ENCODE data around the gene CELF3. TPM values are rescaled to one million over a fixed set of nuclear protein-coding genes. Genes with fewer than 3 reads are reported as not detected.

CELF3 gene
- total and polyA plus RNA-seq, 2 of the 13 experiments (the other 11 are each of a cell fraction or from before 2014, with no cell fraction given), result not detected

- TF ChIP-seq TFE3 (CRISPR knock-in tag; IDR thresholded peaks at IDR 0.05), result no peak
- no peak for TF ChIP-seq ATF4 (CRISPR knock-in tag; IDR thresholded peaks at IDR 0.05)
- TF ChIP-seq ZNF687 (CRISPR knock-in tag; IDR thresholded peaks at IDR 0.05), result peak; percentile 68
- TF ChIP-seq RAD51 (IDR thresholded peaks at IDR 0.05; ENCODE audit: borderline replicate concordance), result no peak
- 0 out of 2 replicates have a peak, but pooled peaks have one; percentile 19 for TF ChIP-seq TFDP2 (CRISPR knock-in tag; IDR thresholded peaks at IDR 0.05)
- no peak for TF ChIP-seq NKX3-1 (CRISPR knock-in tag; IDR thresholded peaks at IDR 0.05)
- peak; percentile 58; the same call in 1 of the 2 replicates for TF ChIP-seq SOX5 (CRISPR knock-in tag; IDR thresholded peaks at IDR 0.05; ENCODE audit: borderline replicate concordance)
- peak; percentile 47 to 82; a peak in 3 of 4 replicates for TF ChIP-seq NR2F1 (CRISPR knock-in tag; IDR thresholded peaks at IDR 0.05)
- TF ChIP-seq TARDBP (CRISPR knock-in tag; IDR thresholded peaks at IDR 0.05), result peak; percentile 54; the same call in 1 of the 2 replicates
- no peak for TF ChIP-seq PLSCR1 (CRISPR knock-in tag; IDR thresholded peaks at IDR 0.05; ENCODE audit: borderline replicate concordance)
- TF ChIP-seq REPIN1 (CRISPR knock-in tag; IDR thresholded peaks at IDR 0.05; ENCODE audit: borderline replicate concordance, low read depth), result no peak
- no peak for TF ChIP-seq ZFP82 (CRISPR knock-in tag; IDR thresholded peaks at IDR 0.05; ENCODE audit: borderline replicate concordance)
- no peak for TF ChIP-seq ZBTB34 (CRISPR knock-in tag; IDR thresholded peaks at IDR 0.05)
- TF ChIP-seq POGZ (CRISPR knock-in tag; IDR thresholded peaks at IDR 0.05), result peak; percentile 32; the same call in 1 of the 2 replicates
- no peak for TF ChIP-seq RFXAP (CRISPR knock-in tag; IDR thresholded peaks at IDR 0.05; ENCODE audit: borderline replicate concordance)
- TF ChIP-seq LCORL (IDR thresholded peaks at IDR 0.05), result no peak
- peak; percentile 78 for TF ChIP-seq LCORL (CRISPR knock-in tag; IDR thresholded peaks at IDR 0.05)
- no peak for TF ChIP-seq MXI1 (IDR thresholded peaks at IDR 0.05; ENCODE audit: borderline replicate concordance, low read depth, low read length)
- no peak for TF ChIP-seq SP5 (CRISPR knock-in tag; IDR thresholded peaks at IDR 0.05; ENCODE audit: borderline replicate concordance, low read depth)
- TF ChIP-seq ZC3H4 (CRISPR knock-in tag; IDR thresholded peaks at IDR 0.05; ENCODE audit: borderline replicate concordance), result no peak
- TF ChIP-seq PAX8 (CRISPR knock-in tag; IDR thresholded peaks at IDR 0.05; ENCODE audit: borderline replicate concordance), result no peak
These were observed 12.8 kb downstream of the CELF3 start (continued) for GRCh38 chr1:151703813-151704212.
